CD4-positive, alpha-beta T cell treated with Interleukin-17A for 4 hours (primary cell): ENCODE measurements around the gene AP3S2.
"Not testable (repeated sequence)": the region's sequence is repeated elsewhere in the genome, so short reads cannot be mapped to it uniquely, and the experiment has no call there.

Experiments
- DNase-seq: peaks from one replicate; pipeline ENCODE4 v3.0.0-alpha.2; 2020; ENCODE audit warnings: mixed read lengths

AP3S2 gene

DNA sequence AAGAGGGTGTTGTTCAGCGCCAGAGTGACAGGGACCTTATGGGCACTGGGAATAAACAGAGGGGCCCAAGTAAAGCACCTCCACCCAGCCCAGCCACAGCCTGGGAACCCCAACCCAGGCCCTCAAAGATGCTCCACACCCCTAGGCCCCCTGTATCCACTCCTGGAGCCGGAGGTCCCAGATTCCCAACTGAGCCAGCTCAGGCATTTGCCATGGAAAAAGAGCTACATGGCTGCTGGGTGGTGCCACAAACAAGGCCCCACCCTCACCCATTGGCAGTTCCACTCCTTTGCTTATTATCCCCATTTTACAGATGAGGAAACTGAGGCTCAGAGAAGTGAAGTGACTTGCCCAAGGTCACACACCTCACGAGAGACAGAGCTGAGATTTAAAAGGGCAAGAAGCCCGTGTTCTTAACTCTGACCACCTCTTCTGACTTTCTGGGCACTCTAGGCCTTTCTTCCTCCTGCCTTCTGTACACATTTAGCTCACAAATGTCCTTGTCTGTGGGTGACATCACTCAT lies 96.1 kb downstream of the AP3S2 start:
- DNase-seq: no peak

GRCh38 chr15:89795996-89796395 lies 97.8 kb downstream of the AP3S2 start:
- no peak for DNase-seq

DNA sequence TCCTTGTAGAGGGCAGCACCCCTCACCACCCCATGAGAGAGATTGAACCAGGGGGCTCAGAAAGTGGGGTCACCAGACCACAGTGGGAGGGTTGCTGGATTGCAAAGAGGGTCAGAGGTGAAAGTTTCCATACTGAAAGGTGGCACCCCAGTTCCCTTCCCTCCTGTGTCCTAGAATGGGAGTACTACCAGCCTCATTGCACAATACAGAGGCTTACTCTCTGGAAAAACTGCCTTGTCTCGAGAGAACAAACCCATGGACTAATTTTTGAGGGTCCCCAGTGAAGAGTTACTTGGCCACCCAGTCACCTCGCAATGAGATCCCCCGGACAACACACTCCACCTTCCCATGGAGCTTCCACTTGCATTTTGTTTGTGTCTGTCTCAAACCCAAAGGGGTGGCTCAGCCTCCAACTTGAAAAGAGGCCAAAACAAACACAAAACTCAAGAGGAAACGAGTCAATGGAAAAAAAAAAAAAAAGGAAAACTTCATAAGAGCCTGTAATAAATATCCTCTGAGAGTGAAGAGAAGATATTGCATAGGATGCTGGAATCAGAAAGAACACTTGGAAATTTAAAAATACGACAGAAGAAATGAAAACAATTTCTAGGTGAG lies 99.1 kb downstream of the AP3S2 start:
- DNase-seq: no peak

DNA sequence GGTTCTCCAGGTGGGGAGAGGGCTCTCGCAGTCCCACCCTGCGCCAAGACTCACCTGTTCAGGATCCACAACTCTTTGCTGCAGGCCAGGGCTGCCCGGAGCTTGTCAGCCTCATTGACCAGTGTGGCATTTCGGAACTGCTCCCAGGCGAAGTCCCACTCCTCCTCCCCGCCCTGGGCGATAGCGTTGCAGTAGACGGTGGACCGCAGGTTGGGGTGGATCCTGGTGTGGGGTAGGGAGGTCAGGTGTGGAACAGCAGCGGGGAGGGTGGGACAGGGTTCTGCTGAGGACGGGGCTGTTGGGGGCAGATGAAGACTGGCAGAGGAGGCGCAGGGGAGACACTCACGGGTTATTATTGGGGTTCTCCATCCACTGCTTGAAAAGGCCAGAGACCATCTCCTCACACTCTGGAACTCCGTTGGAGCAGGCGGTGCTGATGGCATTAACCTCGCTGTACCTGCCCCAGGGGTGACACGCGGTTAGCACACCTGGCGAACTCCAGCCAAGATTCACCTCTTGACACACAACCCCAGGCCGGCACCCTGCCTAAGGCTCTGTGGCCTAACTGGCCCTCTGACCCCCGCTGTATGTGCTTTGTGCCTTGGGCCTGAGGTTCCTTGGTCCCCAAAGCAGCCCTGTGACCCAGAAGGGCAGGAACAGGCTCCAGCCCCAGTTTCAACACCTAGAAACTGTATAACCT lies 101.5 kb downstream of the AP3S2 start:
- DNase-seq: no peak

DNA sequence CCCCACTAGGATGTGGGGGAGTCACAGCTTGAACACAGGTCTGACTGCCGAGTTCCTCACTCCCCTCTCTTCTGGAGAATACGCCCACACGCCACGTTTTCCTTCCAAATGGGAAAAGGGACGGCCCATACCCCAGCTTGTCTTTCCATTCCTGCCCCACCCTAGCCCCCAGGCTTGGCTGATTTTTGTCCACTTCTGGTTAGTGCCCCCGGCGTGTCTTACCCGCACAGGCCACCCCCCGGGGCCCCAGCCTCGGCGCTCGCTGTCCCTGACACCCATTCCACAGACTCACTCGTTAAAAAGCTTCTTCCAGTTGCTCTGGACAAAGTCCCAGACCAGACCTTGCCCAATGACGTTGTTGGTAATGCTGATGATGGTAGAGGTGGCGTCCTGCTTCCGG lies 103.1 kb downstream of the AP3S2 start:
- no peak for DNase-seq

- no peak for DNase-seq
These were observed 103.6 kb downstream of the AP3S2 start for GRCh38 chr15:89790206-89790605.

- DNase-seq: not testable (repeated sequence)
These were observed 105.2 kb downstream of the AP3S2 start for GRCh38 chr15:89788585-89788984.

- DNase-seq: no peak
These were observed 105.8 kb downstream of the AP3S2 start for GRCh38 chr15:89787944-89788343.

DNA sequence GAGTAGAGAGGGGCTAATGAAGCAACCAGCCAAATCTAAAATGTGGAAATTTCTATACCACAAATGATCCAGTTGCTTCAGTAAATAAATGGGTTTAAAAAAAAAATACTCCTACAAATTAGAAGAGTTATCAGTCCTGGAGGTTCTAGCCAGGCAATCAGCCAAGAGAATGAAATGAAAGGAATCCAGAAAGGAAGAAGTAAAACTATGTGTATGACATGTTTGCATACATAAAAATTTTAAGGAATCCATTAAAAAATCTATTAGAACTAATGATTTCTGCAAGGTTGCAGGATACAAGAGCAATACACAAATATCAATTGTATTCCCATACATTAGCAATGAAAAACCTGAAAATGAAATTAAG lies 108.0 kb downstream of the AP3S2 start:
- DNase-seq: no peak

DNA sequence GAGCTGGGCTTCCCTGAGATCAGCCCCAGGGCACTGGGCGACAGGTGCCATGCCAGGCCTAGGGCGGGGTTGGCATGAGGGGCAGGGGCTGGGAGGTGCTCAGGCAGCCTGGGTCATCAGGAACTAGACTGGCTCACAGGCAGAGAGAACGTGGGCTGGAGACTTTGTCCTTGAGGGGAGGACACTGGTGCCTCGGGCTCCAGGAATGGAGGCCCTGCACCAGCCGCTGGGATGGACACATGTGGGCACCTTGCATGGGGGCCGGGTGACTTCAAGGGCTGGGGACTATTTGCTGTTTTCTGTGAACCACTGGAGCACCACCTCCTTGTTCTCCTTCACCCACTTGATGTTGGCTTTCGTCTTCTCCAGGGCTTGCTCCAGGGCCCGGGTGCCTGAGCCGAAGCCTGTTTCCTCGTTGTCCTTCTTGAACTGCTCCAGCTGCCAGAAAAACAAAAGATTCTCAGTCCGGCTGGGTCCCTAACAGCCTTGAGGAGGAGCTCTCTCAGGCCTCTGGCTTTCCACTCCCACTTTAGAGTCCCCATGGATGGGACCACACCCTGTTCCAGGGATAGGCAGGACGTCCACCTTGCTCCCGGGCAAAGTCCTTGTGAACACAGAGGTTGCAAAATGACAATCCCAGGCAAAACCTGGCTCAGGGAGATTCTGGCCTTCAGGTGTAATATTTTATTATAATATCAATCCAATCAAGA lies 108.6 kb downstream of the AP3S2 start:
- no peak for DNase-seq

DNA sequence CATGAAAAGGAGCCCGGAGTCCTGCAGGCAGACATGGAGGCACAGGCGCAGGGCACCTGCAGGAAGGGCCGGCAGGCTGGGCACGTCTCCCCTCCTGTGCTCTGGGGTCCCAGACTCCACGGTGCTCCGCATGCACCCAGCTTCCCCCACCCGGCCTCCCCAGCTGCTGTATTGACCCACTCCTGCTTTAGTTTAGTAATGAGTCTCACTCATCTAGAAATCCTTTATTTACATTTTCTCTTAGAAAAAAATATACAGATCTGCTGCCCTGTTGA lies 109.2 kb downstream of the AP3S2 start:
- DNase-seq: no peak

DNA sequence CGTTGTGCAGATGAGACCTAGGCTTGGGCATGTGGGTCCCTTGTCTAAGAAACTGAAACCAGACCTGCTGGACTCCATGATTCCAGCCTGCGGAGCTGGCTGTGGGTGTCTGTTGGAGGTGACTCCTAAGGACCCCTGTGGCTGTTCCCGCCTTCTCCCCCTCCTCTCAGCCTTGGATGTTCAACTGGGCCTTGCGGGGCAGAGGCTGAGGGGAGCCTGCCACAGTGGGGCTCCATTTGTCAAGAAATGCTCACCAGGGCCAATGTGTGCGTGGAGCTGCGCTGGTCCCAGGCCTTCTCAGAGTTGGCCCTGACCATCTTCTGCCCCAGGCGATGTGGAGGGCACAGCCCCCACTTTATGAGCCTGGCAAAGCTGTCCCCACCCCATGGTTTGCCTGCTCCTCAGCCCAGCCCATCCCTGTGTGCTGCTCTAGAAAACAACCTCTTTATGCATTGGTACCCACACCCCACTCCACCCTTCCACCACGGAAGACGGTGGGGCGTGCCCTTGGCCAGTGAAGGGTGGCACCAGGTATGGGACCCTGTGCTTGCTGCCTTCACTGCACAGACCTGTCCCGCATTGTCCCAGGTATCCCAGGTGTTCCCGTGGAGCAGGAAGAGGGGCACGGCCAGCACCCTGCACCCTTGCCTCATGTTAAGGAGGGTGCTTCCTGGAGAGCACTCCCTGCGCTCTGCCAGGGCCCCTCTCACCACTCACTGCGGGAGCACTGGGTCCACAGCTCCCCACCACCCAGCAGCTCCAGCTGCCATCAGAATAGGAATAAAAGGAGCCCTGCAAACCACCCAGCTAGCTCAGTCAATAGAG lies 109.7 kb downstream of the AP3S2 start:
- no peak for DNase-seq

- no peak for DNase-seq
These were observed 110.5 kb downstream of the AP3S2 start for GRCh38 chr15:89783111-89783860.

GRCh38 chr15:89782619-89782950 lies 111.2 kb downstream of the AP3S2 start:
- DNase-seq: not testable (repeated sequence)

DNA sequence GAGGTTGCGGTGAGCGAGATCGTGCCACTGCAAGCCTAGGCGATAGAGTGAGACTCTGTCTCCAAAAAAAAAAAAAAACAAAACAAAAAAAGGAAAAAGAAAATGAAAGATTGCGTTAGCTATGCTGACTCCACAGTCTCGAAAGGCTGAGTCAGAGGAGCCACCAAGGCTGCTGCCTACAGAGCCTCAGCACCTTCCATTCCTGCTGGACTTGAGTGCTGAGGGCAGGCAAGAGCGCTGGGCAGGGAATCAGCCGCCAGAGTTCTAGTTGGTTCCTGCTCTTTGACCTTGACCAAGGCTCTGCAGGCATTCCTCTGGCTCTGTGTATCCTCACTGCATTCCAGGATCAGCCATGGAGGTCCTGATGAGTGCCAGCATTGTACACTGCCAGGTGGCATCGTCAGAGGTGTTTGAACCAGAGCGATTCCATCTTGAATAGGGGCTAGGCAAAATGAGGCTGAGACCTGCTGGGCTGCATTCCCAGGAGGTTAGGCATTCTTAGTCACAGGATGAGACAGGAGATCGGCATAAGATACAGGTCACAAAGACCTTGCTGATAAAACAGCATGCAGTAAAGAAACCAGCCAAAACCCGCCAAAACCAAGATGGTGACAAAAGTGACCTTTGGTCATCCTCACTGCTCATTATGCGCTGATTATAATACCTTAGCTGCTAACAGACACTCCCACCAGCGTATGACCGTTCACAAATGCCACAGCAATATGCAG lies 111.7 kb downstream of the AP3S2 start:
- DNase-seq: no peak

GRCh38 chr15:89781055-89781454 lies 112.7 kb downstream of the AP3S2 start:
- DNase-seq: no peak

DNA sequence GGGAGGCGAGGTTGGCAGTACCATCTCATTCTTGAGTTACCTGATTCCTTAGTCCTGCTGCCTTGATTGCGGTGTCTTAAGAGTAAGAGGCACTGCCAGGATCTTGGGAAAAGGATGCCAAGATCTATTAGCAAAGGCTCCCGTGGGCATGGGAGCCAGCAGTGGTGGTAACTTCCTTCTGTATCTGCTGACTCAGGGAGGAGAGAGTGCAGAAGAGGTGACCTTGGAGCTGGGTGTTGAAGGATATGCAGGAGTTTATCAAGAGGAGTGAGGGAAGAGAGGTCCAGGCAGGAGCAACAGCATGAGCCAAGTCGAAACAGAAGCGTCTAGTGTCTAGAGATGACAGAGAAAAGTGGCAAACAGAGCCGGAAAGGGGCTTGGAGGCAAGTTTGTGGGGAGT lies 113.2 kb downstream of the AP3S2 start:
- DNase-seq: no peak
